HG03575 (cell line): ENCODE measurements around the gene CHAF1A.

Source experiments
- ATAC-seq: cut with Tn5 transposase; IDR thresholded peaks from one replicate; pipeline ENCODE4 v1.9.1; 2021; ENCODE audit not compliant: unreplicated experiment, insufficient number of reproducible peaks, low FRiP score; ENCODE audit errors: extremely low read depth

CHAF1A gene

DNA sequence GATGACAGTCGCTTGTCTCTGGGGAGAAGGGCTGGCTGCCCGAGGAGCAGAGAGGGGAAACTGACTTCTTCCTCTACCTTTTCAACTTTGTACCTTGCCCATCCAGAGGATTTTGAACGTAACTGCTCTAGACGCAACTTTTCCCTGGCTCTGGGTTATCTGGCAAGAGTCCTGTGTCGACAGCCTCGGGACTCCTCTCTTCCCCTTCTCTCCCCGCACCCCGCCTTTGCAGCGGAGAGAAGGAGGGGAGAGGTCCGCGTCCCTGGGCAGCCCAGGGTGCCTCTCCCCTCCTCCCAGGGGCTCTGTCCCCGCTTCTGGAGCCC lies 2.7 kb upstream of the CHAF1A start:
- ATAC-seq = no peak

DNA sequence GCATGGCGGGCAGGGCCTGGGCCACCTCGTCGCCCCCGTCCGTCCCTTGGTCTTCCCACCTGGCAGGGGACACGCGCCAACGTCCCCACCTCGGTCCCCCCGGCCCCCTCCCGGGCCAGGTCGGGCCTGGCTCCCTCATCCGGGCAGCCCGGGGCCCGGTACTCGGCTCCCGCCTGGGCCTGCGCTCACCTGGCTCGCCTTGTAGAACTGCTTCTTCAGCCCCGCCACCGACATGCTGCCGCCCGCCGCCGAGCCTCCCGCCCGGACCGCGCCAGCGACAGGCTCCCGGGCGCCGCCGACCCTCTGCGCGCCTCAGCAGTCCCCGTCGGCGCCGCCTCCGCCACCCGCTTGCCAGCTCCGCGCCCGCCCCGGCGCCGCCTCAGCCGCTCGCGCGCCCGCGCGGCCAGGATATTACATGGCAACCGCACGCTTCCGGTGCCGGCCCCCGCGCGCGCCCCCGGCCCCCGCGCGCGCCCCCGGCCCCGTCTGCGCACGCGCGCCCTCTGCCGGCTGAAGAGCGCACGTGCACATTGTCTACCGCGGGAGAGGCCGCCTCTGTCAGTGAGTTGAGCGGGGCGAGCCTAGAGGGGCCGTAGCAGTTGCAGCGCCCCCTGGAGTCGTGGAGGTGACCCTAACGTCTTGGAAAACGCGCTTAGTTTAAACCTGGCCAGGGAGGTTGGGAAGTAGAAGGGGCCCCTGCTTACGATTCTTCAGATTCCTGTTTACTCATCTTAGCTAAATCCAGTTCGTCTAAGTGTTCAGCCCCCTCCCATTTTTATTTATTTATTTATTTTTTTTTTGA lies 2.1 kb upstream of the CHAF1A start, which contains the start of gene SH3GL1:
SH3GL1 (minus strand) TSS at position 413 of the 802 bp plus-strand sequence; CDS start at position 234, 179 bp downstream.
- ATAC-seq = no peak

DNA sequence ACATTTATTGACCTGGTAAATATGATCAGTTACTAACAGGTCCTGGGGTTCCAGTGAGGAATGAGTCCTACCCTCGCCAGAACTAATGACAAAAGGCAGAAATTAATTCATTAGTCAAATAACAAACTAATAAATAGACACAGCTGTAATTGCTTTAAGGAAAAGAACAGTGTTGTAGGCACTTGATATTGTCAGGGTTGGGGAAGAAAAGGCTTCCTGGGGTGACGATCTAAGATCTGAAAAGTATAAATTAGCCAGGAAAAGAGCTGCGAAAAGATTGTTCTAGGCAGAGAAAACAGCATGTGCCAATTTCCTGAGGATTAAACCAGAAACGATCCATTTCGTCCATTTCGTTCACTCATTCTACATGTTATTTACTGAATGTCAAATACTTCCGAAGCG lies 670 bp upstream of the CHAF1A start:
- ATAC-seq = no peak

DNA sequence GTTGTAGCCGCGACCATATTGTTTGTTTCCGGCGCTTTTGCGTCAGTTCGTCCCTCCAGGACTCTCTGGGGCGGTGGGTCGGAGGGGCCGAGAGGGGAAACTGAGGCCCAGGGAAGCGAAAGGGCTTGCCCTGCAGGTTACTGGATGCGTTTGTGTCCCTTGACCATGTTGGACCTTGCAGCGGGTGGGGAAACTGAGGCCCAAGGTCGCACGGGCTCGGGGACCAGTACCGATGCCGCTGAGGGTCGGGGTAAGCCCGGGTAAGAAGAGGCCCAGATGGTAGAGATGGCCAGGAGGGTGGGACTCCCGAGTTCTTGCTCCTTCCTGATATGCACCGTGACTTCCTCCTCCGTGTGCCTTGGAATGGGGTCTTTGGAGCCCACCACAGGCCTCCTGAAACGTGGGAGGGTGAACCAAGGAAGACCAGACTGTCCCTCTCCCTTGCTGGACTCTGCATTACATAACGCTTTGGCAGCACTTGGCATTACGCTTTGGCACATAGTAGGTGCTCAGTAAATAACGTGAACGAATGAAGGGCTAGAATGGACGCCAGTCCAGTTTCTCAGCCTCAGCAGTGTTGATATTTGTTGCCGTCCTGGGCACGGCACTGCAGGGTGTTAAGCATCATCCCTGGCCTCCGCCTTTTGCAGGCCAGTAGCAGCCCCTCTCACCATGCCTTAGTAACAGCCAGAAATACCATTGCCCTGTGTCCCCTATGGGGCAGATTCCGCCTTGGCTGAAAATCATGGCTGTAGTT lies 743 bp downstream of the CHAF1A start:
- no peak for ATAC-seq

DNA sequence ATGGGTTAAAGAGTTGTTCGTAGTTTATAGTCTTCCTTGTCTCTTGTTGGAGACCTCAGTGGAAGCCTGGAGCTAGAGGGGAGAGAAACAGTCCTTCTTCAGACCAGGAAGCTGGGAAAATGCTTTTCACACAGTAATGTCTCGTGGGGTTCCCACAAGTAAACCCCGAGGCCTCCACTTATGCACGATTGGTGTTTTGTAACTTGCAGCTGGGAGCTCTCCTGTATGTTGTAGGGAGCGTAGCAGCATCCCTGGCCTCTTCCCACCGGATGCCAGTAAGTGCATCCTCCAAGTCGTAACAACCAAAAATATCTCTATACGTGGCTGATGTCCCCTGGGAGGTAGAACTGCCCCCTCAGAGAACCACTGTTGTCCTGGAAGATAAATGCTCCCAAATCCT lies 3.5 kb downstream of the CHAF1A start:
- no peak for ATAC-seq

DNA sequence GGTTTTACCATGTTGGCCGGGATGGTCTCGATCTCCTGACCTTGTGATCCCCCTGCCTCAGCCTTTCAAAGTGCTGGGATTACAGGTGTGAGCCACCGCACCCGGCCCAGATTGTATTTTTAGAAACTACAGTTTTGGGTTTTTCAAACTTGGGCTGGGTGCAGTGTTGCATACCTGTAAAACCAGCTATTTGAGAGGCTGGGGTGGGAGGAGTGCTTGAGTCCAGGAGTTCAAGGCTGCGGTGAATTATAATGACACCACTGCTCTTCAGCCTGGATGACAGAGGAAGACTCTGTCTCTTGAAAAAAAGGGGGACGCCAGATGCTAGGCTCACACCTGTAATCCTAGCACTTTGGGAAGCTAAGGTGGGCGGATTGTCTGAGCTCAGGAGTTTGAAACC lies 4.2 kb downstream of the CHAF1A start:
- no peak for ATAC-seq

DNA sequence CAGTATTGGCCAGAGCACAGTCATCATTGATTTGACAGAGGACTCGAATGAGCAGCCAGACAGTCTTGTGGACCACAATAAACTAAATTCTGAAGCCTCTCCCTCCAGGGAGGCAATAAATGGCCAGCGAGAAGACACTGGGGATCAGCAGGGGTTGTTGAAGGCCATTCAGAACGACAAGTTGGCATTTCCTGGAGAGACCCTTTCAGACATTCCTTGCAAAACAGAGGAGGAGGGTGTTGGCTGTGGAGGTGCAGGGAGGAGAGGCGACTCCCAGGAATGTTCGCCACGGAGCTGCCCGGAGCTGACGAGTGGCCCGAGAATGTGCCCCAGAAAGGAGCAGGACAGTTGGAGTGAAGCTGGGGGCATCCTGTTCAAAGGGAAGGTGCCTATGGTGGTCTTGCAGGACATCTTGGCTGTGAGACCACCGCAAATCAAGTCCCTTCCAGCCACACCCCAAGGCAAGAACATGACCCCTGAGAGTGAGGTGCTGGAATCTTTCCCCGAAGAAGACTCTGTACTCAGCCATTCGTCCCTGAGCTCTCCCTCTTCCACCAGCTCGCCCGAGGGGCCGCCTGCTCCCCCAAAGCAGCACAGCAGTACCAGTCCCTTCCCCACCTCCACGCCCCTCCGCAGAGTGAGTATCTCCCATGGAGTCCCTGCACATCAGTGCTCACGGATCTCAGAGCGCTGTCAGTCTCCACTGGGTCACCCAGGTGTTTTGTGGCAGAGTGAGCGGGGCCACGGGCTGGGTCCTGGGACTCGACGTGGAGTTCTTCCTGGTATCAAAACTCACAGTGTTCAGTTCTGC lies 6.9 kb downstream of the CHAF1A start:
- ATAC-seq = no peak

DNA sequence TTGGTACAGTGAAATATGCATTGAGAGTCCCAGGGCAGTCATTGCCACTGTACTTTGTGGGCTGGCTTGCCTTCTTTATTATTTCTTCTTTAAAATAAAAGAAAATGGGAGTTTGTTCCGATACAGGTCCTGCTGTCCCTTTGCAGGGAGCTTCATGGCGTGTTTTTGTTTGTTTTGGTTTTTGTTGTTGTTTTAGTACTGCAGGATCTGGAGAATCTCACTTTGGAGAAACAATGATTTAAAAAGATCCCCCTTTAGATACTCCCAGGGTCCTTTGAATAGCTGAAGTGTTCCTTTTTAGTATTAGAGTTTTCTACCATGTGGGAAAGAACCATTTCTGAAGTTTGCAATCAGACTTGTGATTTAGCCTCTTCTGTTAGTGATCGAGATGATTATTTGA lies 11.1 kb downstream of the CHAF1A start:
- ATAC-seq = no peak

DNA sequence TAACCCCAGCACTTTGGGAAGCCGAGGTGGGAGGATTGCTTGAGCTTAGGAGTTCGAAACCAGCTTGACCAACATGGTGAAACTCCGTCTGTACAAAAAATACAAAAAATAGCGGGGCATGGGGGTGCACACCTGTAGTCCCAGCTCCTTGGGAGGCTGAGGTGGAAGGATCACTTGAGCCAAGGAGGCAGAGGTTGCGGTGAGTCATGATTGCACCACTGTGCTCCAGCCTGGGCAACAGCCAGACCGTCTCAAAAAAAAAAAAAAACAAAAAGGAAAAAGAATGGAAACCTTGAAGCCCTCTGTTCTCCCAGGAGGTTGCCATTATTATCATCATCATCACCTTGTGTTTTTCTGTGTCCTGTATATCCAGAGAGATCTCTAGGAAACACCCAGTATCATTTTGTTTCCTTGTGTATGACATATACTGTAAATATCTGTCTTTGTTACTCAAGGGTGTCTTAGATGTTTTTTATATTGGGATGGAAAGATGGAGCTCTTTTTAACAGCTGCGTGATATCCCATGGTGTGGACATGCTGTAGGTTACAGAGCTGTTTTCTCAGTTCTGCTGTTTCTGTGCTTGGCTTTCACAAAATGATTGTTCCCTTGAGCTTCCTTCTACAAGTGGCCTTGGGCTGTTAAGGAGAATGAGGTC lies 11.8 kb downstream of the CHAF1A start:
- ATAC-seq = no peak

DNA sequence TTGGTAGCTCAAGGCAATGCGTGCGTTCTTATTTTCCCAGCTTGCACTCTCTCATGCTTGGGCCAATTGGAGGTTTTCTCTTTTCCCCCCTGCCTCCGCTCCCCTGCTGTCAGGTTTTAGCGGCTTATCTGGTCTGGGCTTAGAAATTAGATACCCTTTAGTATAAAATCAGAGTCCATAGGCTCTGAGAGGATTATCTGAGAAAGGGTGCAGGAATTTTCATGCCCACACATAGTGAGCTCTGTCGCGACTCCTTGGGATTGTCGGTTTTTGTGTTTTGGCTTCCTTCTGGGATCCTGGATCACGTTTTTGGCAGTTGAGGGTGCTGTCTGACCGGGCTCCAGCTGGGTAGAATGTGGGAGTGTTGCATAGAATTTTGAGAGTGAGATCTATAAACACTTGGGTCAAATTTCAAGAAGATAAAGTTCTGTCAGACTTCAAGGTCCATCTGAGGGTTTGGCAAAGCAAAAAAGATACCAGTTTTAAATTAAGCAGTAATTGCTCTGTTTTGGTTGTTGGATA lies 12.4 kb downstream of the CHAF1A start:
- ATAC-seq = no peak

DNA sequence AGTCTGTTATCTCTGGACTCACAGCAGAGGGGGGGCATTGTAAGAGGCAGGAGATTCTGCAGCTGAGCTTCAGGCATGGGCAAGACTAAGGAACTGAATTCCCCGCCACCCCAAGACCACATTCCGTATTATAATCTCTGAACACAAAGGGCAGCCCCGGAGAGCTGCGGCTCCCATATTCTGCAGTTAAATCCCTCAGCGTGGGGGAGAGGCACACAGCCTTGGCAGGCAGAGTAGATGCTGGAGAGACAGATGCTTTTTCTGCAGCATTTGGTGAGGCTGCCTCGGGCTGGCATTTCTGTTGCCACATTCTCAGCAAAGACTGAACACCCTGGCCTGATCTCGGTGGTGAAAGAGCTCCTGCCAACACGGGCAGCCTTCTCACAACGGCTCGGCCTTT lies 12.9 kb downstream of the CHAF1A start:
- no peak for ATAC-seq

DNA sequence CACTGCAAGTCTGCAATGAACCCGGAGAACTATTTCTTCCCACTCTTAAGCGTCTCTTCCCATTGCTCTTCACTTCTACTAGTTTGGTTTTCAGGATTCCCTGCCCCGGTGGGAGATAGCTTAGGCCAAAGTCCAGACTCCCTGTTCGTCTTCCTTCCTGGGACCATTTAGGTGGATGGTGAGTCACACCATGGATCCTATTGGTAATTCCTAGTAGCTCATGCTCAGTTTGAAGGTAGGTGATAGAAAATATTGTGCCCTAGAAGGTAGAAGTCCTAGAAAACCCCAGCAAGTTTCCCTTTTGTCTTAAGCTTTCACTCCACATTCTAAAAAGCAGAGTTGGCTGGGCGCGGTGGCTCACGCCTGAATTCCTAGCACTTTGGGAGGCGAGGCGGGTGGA lies 13.8 kb downstream of the CHAF1A start:
- no peak for ATAC-seq

DNA sequence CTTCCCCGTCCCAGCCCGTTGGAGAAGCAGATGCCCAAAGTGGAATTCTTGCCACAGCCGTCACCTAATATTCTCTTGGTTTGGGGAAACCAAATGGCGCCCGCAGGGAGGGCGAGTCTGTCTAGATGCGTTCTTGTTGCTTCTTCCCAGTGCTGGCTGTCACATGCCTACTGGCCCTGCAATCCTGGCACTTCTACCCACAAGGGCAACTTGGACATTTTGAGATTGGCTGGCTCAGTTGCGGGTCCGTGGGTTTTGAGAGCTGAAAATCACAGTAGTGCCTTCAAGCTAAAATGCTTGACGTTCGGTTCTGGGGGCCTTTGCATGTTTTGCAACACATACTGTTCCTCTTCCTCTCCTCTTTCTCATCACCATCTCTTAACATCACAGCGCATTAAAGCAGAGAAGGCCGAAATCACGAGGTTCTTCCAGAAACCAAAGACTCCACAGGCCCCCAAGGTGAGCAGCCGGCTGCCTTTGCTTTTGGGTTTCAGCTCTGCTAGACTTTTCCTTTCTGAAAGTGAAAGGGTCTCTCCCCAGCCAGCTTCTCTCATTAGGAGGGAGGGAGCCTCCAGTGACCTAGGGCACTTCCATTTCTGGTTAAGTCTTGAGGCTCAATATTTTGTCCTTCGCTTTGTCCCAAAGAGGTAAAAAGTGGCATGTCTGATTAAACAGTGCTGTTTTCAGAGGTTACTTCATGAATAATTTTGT lies 21.1 kb downstream of the CHAF1A start:
- no peak for ATAC-seq

DNA sequence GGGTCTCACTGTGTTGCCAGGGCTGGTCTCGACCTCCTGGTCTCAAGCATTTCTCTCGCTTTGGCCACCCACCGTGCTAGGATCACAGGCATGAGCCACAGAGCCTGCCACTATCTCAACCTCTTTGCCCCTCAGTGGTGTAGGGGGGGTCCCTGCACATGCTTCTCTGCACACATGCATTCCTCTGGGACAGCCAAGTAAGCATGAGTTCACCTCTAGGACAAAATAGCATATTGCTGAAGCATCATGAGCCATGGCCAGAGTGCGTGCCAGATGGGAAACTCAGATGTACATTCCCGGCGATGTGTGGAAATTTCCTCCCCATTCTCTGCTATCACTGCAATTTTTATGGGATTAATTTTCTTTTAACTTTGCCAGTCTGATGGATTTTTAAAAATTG lies 23.1 kb downstream of the CHAF1A start:
- no peak for ATAC-seq

DNA sequence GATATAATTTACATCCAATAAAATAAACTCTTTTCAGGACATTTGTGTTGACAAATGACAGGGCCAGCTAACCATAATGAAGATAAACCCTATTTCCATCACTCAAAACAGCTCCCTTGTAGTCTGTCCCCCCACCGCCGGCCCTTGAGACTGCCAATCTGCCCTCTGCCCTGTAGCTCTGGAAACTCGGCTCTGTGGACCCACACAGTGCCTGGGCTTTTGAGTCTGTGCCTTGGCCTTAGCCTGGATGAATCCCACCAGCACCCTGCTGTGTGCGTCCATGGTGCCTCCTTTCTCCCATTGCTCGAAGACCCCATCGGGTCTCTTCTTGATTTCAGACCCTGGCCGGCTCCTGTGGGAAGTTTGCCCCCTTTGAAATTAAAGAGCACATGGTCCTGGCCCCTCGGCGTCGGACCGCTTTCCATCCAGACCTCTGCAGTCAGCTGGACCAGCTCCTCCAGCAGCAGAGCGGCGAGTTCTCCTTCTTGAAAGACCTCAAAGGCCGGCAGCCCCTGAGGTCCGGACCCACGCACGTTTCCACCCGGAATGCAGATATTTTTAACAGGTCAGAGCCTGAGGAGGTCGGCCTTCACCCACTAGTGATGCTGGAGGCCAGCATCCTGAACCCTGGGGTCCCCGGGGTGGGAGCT lies 26.0 kb downstream of the CHAF1A start:
- no peak for ATAC-seq

DNA sequence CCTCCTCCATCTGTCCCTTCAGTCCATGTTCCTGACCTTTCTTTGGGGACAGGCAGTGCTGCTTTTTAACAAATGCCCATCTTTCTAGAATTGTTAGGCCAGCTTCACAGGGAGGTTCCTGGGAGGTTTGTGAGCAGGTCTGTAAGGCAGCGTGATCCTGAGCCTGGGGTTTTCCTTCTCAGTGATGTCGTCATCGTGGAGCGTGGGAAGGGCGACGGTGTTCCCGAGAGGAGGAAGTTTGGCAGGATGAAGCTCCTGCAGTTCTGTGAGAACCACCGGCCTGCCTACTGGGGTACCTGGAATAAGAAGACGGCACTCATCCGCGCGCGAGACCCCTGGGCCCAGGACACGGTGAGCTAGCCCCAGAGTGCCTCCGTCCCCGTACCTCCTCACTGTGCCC lies 26.8 kb downstream of the CHAF1A start:
- no peak for ATAC-seq

DNA sequence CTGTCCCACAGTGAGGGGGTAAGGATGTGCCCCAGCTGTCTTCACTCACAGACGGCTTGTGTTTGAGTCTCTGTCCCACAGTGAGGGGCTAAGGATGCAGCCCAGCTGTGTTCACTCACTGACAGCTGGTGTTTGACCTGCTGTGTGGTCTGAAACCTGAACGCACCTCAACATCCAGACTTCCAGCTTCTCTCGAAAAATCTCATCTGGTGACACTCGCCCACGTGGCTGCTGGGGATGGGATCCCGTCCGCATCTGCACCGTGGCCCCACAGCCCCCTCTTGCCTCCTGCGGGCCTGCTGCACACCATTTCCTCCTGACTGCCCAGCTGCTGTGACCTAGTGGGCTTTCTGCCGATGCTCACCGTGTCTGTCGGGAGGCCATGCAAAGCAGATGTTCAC lies 27.3 kb downstream of the CHAF1A start:
- ATAC-seq = no peak

DNA sequence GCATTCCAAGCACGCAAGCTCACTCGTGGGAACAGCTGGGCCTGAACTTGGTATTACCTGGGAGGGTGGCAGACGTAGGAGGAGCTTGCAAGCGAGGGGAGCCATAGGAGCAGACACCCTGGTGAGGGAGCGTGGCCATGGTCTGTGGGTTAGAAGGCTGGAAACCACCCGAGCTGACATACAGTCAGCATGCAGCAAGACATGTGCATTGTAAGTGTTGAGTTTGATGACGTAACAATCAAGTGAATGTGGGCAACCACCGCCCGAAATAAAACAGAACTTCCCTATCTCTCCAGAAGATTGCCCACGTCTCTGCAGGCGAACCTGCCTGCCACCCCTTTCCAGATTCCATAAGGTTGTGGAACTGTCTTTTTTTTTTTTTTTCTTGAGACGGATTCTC lies 28.3 kb downstream of the CHAF1A start:
- ATAC-seq = no peak
